DMS79 (cell line): Measurements from ENCODE around the gene PSMB8.
"Not testable (repeated sequence)": the region's sequence is repeated elsewhere in the genome, so short reads cannot be mapped to it uniquely, and the experiment has no call there.

Experiments
- DNase-seq: peaks from one replicate; lab custom pipeline; 2025; lab: John Stamatoyannopoulos, UW

PSMB8 gene

GRCh38 chr6:32843979-32844838, at the start of gene PSMB8:
PSMB8 (minus strand) TSS chr6:32844047; CDS start chr6:32843996, 51 bp downstream.
- DNase-seq, result peak; percentile 98

DNA sequence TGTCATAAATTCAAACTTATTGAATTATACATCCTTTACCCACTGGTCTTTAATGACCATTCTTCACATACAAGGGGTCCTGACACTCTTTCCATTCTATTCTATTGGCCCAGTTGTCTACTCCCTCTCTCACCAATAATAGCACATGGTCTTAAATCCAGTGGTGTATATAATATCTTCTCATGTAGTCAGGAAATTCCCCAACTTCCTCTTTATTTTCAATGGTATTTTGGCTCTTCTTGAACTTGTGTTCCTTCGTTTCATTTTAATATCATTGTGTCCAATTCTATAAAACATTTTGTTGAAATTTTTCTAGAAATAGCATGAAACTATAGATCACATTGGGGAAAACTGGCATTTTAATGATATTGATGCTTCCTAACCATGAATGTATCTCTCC, 47.0 kb upstream of the PSMB8 start:
- DNase-seq, result no peak

- DNase-seq, result no peak
Observed at GRCh38 chr6:32889533-32889932, 45.7 kb upstream of the PSMB8 start.

- DNase-seq, result no peak
Observed at GRCh38 chr6:32888576-32888975, 44.7 kb upstream of the PSMB8 start.

DNA sequence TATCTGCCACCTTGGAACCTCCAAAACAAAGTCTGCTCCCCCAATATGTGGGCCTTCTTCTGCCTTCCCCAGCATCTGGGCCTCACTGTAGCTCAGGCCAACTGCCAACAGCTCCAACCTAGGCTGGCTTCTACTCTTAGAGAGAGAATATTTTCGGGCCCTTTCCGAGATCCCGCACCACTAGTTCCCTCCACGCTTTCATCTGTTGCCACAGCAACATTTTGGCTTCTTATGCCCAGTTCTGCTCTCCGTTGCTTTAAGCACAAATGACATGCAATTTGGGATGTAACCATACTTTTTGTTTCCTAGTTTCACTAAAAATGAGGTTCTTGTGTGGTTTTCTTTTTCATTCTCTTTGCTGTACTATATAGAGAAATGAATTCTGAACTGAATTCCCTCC, 43.8 kb upstream of the PSMB8 start:
- DNase-seq, result no peak

GRCh38 chr6:32886681-32887383, 43.0 kb upstream of the PSMB8 start:
- no peak for DNase-seq

- peak; percentile 45 for DNase-seq
Observed at GRCh38 chr6:32885698-32886286, 41.9 kb upstream of the PSMB8 start.

GRCh38 chr6:32883789-32884188, 39.9 kb upstream of the PSMB8 start:
- DNase-seq, result no peak

DNA sequence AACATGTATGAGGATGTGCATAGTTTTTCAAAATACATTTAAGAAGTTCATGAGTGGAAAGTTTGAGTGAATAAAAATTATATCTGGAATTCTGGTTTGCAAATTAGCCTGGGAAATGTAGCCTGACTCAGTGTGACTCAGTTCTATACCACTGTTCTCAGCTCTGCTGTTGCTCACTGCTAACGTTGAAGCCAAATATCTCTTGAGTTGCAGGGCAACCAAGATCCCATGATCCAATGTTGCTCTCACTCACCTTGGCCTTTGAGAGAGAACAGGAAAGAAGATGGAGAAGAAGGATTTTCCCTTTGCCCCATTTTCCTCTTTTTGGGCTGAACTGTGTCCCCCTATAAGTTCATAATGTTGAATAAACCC, 39.0 kb upstream of the PSMB8 start:
- no peak for DNase-seq

DNA sequence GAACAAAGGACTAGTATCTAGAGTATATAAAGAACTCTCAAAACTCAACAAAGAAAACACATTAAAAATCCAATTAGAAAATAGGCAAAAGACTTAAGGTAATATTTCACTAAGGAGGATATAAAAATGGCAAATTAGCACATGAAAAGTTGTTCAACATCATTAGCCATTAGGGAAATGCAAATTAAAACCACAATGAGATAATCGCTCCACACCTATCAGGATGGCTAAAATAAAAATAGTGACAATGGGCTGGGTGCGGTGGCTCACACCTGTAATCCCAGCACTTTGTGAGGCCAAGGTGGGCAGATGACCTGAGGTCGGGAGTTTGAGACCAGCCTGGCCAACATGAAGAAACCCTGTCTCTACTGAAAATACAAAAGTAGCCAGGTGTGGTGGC, 37.1 kb upstream of the PSMB8 start:
- DNase-seq, result not testable (repeated sequence)

DNA sequence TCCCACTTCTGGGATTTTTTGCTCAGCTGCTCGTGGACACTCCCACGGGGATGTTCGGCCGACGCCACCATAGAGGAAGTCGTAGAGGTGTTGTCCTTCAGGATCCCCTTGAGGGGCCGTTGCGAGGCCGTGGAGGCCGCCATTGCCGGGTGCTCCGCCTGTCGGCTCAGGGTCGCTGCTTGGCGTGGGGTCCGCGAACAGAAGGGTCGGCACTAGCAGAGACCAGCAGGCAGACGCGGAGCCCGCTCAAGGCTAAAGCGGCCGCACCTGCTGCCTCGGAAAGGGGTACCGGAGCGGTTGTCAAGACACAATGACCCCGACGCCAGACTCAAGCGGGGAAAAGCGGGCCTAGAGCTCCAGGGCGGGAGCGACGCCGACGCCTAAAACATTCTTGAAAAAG, 35.8 kb upstream of the PSMB8 start:
- DNase-seq, result no peak

DNA sequence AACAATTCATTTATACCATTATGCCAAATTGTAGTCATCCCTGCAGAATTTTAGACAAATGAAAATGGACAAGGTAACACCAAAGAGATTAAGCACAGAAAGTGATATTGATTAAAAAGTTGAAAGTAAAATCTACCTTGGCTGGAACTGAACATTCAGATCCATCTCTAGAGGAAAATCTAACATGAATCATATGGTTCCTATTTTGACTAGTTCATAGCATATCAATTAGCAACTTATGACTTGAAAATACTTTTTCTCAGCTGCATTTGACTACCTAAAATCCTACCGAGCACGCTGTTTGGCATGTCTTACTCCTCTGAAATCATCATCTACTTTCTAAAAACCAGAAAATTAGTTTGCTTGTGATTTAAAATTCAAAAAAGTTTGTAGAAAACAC, 32.8 kb upstream of the PSMB8 start:
- no peak for DNase-seq

DNA sequence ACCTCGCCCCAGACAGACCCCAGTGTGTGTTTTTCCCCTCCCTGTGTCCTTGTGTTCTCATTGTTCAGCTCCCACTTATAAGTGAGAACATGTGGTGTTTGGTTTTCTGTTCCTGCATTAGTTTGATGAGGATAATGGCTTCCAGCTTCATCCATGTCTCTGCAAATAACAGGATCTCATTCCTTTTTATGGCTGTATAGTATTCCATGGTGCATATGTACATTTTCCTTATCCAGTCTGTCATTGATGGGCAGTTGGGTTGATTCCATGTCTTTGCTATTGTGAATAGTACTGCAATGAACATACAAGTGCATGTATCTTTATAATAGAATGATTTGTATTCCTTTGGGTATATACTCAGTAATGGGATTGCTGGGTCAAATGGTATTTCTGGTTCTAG, 30.1 kb upstream of the PSMB8 start:
- DNase-seq, result not testable (repeated sequence)

GRCh38 chr6:32868257-32868788, 24.5 kb upstream of the PSMB8 start:
- DNase-seq, result peak; percentile 23

DNA sequence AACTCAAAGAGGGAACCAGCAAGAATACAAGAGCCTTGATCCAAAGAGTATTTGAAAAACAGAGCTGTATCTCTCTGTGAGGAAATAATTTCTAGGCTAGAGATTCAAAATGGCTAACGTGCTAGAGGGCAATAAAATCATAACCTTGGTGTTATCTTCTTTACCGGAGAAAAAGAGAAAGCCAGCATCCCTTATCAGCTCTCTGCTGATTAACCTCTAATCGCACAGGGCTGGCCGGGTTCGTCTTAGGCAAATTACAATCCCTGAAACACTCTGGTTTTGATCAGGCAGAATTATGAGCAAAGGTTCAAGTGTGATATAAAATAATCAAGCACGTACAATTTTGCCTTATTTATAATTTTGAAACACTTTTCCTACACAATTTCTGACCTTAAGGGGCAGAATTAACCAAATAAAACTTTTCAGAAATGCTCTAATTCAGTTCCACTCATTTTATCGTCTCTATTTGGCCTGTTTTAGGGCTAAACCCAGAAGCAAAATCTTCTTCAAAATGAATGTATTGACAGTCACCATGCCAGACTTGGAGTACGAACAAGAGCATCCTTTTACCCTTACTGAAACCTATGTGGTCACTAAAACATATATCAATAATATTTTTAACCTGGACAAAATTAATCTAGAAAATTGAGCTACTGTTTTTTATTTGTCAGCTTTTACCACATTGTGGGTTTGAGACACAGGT, 23.9 kb upstream of the PSMB8 start:
- DNase-seq, result no peak

DNA sequence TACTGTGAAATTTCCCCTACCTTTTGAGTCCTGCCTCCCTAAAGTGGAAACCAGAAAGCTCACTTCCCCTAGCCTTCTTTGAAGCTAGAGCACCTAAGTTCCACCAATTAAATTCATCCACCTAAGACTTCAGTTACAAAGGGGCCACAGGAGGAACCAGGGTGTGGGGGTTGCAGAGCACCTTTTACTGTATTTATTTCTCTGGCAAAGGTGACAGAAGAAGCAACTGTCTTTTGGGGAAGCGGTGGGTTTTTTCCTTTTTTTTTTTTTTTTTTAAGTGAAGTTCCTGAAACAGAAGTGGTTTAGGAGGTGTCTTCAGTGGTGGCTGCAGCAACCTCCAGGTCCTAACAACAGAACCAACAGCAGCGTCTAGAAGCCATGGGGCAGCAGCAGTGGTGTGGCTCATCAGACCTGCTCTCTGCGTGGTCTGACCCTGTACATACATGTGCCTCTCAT, 23.2 kb upstream of the PSMB8 start:
- no peak for DNase-seq

DNA sequence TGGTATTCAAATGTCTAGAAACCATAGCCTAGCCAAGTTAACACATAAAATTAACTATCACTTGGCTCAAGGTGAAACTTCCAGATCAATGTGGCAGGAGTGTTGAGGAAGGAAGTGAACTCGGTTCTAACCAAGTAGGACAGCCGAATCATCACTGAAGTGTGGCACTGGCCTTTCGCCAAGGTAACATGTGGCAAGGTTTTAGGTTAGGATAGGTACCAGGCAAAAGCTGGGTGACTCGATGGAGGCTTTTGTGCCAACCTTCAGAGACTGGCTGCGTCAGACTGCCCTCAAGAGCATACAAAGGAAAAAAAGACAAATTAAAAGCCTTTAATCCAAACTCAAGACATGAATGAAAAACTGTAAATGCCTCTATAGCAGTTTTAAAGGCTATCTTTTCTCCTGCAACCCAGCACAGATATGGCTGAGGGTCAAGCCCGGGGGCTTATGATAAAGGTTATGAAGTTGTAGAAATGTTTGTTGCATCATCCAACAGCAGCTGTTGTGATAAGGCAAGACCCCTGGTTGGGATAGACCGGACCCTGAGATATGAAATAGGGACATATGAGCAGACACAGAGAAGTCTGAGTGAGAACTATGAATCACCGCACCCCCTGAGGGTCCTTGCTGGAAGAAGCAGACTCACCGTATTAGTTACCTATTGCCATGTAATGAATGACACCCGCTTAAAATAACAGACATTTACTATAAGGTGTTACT, 22.0 kb upstream of the PSMB8 start:
- DNase-seq, result no peak

DNA sequence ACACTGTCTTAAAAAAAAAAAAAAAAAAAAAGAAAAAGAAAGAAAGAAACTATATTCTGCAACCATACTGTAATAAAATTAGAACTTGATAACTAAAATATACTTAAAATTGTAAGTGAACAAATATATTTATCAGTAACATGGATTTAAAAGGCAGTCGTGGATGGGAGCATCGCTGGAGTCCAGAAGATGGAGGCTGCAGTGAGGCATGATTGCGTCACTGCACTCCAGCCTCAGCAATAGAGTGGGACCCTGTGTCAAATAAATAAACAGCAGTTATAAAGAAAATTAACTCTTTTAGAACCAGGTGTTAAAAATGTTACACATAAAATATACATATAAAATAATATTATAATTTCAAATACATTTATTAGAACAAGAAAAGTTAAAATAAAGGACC, 18.9 kb upstream of the PSMB8 start:
- no peak for DNase-seq

- DNase-seq, result no peak
Observed at GRCh38 chr6:32860674-32861073, 16.8 kb upstream of the PSMB8 start.

DNA sequence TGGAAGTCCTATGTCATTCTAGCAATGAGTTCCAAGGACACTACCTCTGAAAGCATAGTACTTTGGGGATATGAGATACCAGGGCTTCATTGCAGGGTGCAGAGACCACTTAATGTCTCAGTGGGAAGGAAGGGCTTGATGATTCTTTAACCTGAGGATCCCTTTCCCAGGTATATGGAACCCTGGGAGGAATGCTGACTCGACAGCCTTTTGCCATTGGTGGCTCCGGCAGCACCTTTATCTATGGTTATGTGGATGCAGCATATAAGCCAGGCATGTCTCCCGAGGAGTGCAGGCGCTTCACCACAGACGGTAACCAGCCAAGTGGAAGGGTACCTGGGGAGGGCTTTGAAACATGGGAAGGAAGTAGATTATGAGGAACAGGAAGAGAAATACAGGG, 14.3 kb upstream of the PSMB8 start:
- no peak for DNase-seq

- no peak for DNase-seq
Observed at GRCh38 chr6:32857156-32857891, 13.5 kb upstream of the PSMB8 start.
